Kidney (tissue), 14 donors: Measurements from ENCODE around the gene USP22. TPM values are rescaled to one million over a fixed set of nuclear protein-coding genes. Genes with fewer than 3 reads are reported as not detected.
"Not testable (repeated sequence)": the region's sequence is repeated elsewhere in the genome, so short reads cannot be mapped to it uniquely, and the experiment has no call there.

Experiments used
- DNase-seq, 5 donors: peaks; one replicate each; pipeline ENCODE4 v3.0.0-alpha.2; 2013 to 2020
- FAIRE-seq: peaks from 2 replicates; lab custom pipeline; 2012; peaks lifted over from hg19 to GRCh38; lab: Jason Lieb, UNC
- H3K27ac ChIP-seq, 2 donors: one replicate each; pipeline ENCODE4 v1.7.0; 2013; ENCODE audit warnings: low read depth in 2 of 2, low read length in 2 of 2, inconsistent platforms in 1 of 2
- H3K27me3 ChIP-seq: one replicate; pipeline ENCODE4 v1.7.1; 2013; ENCODE audit warnings: low read length, inconsistent platforms; ENCODE audit not compliant: control insufficient read depth, insufficient read depth
- H3K36me3 ChIP-seq, 3 donors: one replicate each; pipeline versions ENCODE4 v1.7.0 to v1.7.1; 2013; ENCODE audit warnings: low read length in 3 of 3, control low read depth in 1 of 3, inconsistent platforms in 1 of 3; ENCODE audit not compliant: insufficient read depth in 3 of 3, control insufficient read depth in 2 of 3
- H3K4me1 ChIP-seq, 3 donors: one replicate each; pipeline versions ENCODE4 v1.7.0 to v1.7.1; 2013; ENCODE audit warnings: low read length in 3 of 3, inconsistent platforms in 1 of 3, low read depth in 1 of 3; ENCODE audit not compliant: control insufficient read depth in 2 of 3, insufficient read depth in 2 of 3
- H3K4me3 ChIP-seq, 3 donors: one replicate each; pipeline versions ENCODE4 v1.7.0 to v1.8.1; 2013; ENCODE audit warnings: low read length in 3 of 3, control low read depth in 1 of 3, inconsistent platforms in 1 of 3
- H3K9ac ChIP-seq, 3 donors: one replicate each; pipeline versions ENCODE4 v1.7.0 to v1.7.1; 2013; ENCODE audit warnings: low read length in 3 of 3, control low read depth in 1 of 3, inconsistent platforms in 1 of 3
- H3K9me3 ChIP-seq, 3 donors: one replicate each; pipeline versions ENCODE4 v1.7.0 to v1.7.1; 2013; ENCODE audit warnings: low read length in 3 of 3, control low read depth in 1 of 3, inconsistent platforms in 1 of 3; ENCODE audit not compliant: control insufficient read depth in 2 of 3, insufficient read depth in 1 of 3
- intact Hi-C: fragments of 100-400 bp; cut with DNase I; formaldehyde crosslinking; loops from one replicate; pipeline ENCODE4 v1.11.1; 2022
- polyA plus RNA-seq: library from polyadenylated mRNA; stranded (reverse); fragments of 350-450 nt; fragmentation: Illumina TruSeq; extraction: RNeasy Lipid Tissue Mini Kit (QIAGEN cat#74804); gene quantifications from one replicate; pipeline ENCODE4 v1.2.3, GENCODE V29; 2014; ENCODE audit warnings: low read depth, low replicate concordance; ENCODE audit not compliant: insufficient read depth
- total RNA-seq: library from RNA; stranded (reverse); fragmentation: NEBNext Ultra II Directional; extraction: Animal tissue kit (Norgen Biotek cat#: 25700); gene quantifications from one replicate; pipeline ENCODE4 v1.2.1, GENCODE V29; 2021
- TF ChIP-seq, protein P1 (sequence below): IDR thresholded peaks from 3 replicates; pipeline ENCODE4 v1.5.1; 2012; ENCODE audit warnings: mild to moderate bottlenecking, moderate library complexity, borderline replicate concordance; ENCODE audit not compliant: insufficient read depth; ENCODE audit errors: extremely low read depth
- donor health status: control.
- donor health status: control.
- donor health status: control.
- donor health status: control.
- donor health status: control.
- donor health status: DM: yes; HTN: yes; CAD: no.
- donor health status: Normal renal cell carcinoma (clear cell type).

The USP22 gene
- total and polyA plus RNA-seq, 2 donors from 2014 or later: 47.8 to 176 TPM

- TF ChIP-seq, protein P1, sequence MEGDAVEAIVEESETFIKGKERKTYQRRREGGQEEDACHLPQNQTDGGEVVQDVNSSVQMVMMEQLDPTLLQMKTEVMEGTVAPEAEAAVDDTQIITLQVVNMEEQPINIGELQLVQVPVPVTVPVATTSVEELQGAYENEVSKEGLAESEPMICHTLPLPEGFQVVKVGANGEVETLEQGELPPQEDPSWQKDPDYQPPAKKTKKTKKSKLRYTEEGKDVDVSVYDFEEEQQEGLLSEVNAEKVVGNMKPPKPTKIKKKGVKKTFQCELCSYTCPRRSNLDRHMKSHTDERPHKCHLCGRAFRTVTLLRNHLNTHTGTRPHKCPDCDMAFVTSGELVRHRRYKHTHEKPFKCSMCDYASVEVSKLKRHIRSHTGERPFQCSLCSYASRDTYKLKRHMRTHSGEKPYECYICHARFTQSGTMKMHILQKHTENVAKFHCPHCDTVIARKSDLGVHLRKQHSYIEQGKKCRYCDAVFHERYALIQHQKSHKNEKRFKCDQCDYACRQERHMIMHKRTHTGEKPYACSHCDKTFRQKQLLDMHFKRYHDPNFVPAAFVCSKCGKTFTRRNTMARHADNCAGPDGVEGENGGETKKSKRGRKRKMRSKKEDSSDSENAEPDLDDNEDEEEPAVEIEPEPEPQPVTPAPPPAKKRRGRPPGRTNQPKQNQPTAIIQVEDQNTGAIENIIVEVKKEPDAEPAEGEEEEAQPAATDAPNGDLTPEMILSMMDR: no peak
- FAIRE-seq (no peak), DNase-seq (no peak)
- Histone ChIP-seq H3K27me3 (no peaks in the 10 kb centered on the region), H3K9ac (no peak overlapping the region), H3K9me3 (no peaks in the 10 kb centered on the region), H3K27ac (no peak overlapping the region), H3K4me3 (no peak overlapping the region), H3K4me1 (no peaks in the 10 kb centered on the region), H3K36me3 (no peaks in the 10 kb centered on the region)
- intact Hi-C loops: no loop called here
Measured at GRCh38 chr17:21089933-21090901, 47.4 kb upstream of the USP22 start.

- Histone ChIP-seq H3K27ac (no peak overlapping the region), H3K9me3 (no peaks in the 10 kb centered on the region), H3K27me3 (no peaks in the 10 kb centered on the region), H3K36me3 (no peaks in the 10 kb centered on the region), H3K9ac (no peak overlapping the region), H3K4me3 (no peak overlapping the region), H3K4me1 (no peaks in the 10 kb centered on the region)
- DNase-seq (no peak), FAIRE-seq (no peak)
- TF ChIP-seq, protein P1: no peak
- intact Hi-C loops: no loop called here
Measured at GRCh38 chr17:21089145-21089544, 46.3 kb upstream of the USP22 start.

DNA sequence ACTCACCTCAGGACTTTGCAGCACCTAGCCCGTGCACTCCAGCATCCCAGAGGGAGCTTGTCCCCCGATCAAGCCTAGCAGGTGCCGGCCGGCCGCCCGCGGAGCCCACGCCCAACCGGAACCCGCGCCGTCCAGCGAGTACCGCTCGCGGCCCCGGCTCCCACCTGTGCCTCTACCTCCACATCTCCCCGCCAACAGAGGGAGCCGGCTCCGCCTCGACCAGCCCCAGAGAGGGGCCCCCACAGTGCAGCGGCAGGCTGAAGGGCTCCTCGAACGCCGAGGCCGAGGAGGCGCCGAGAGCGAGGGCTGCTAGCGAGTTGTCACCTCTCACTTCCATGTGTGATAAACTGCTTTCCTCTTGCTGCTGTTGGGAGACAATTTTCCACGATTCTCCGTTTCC, 42.9 kb upstream of the USP22 start:
- Histone ChIP-seq H3K27ac (no peak overlapping the region), H3K4me1 (no peaks in the 10 kb centered on the region), H3K9ac (no peak overlapping the region), H3K27me3 (no peaks in the 10 kb centered on the region), H3K36me3 (no peaks in the 10 kb centered on the region), H3K9me3 (no peaks in the 10 kb centered on the region), H3K4me3 (no peak overlapping the region)
- intact Hi-C loops: no loop called here
- FAIRE-seq (no peak), DNase-seq (no peak)
- TF ChIP-seq, protein P1: no peak

- H3K9ac ChIP-seq, DNase-seq, H3K4me3 ChIP-seq, H3K4me1 ChIP-seq, H3K36me3 ChIP-seq, intact Hi-C loops, FAIRE-seq, H3K27ac ChIP-seq, H3K27me3 ChIP-seq, H3K9me3 ChIP-seq: not testable (repeated sequence)
Measured at GRCh38 chr17:21085280-21085679, 42.5 kb upstream of the USP22 start.
